Measurements from ENCODE around the gene OCA2. TPM values are rescaled to one million over a fixed set of nuclear protein-coding genes. Genes with fewer than 3 reads are reported as not detected.

OCA2 gene
- total and polyA plus RNA-seq, 2 experiments from 2014 or later: 0.49 to 0.63 TPM

GRCh38 chr15:27936164-27936563, 163.0 kb downstream of the OCA2 start:
- no peak for DNase-seq (ENCODE audit: low read depth in 1 of 2, low spot score in 1 of 2)
- H3K9me3 ChIP-seq (ENCODE audit: low read depth): no peaks in the 10 kb centered on the region

DNA sequence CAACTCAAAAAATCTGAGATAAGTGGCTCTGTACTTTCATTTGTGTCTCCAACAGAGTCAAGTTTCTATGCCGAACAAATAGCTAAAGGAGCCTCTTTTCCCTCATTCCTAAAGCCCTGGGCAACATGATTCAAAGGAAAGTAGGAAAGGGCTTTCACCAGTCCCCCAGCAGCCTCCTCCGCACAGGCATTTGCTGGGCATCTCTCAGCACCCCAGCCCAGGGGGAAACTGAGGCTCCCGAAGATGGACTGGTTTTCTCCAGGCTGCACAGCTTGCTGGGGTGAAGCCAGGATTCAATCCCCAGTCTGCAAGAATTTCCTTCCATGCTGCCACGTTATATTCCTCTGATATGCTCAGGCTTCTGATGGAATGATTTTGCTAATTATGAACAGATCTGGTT, 163.8 kb downstream of the OCA2 start:
- DNase-seq (ENCODE audit: low read depth in 1 of 2, low spot score in 1 of 2): no peak
- Histone ChIP-seq H3K27ac (no peak overlapping the region), H3K4me1 (ENCODE audit: low read depth) (no peaks in the 10 kb centered on the region), H3K9me3 (ENCODE audit: low read depth) (no peaks in the 10 kb centered on the region), H3K4me3 (no peak overlapping the region), H3K27me3 (no peaks in the 10 kb centered on the region), H3K36me3 (no peaks in the 10 kb centered on the region)
- TF ChIP-seq, protein P1, sequence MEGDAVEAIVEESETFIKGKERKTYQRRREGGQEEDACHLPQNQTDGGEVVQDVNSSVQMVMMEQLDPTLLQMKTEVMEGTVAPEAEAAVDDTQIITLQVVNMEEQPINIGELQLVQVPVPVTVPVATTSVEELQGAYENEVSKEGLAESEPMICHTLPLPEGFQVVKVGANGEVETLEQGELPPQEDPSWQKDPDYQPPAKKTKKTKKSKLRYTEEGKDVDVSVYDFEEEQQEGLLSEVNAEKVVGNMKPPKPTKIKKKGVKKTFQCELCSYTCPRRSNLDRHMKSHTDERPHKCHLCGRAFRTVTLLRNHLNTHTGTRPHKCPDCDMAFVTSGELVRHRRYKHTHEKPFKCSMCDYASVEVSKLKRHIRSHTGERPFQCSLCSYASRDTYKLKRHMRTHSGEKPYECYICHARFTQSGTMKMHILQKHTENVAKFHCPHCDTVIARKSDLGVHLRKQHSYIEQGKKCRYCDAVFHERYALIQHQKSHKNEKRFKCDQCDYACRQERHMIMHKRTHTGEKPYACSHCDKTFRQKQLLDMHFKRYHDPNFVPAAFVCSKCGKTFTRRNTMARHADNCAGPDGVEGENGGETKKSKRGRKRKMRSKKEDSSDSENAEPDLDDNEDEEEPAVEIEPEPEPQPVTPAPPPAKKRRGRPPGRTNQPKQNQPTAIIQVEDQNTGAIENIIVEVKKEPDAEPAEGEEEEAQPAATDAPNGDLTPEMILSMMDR (IDR thresholded peaks at IDR 0.05; ENCODE audit: low read depth, low read length): no peak

More at GRCh38 chr15:27936164-27936563, 163.0 kb downstream of the OCA2 start:
- TF ChIP-seq, protein P1 (IDR thresholded peaks at IDR 0.05; ENCODE audit: low read depth, low read length): no peak
- Histone ChIP-seq H3K36me3 (no peaks in the 10 kb centered on the region), H3K4me3 (no peak overlapping the region), H3K4me1 (ENCODE audit: low read depth) (no peaks in the 10 kb centered on the region), H3K27ac (no peak overlapping the region), H3K27me3 (no peaks in the 10 kb centered on the region)

- Histone ChIP-seq H3K36me3 (no peaks in the 10 kb centered on the region), H3K27me3 (no peaks in the 10 kb centered on the region), H3K27ac (no peak overlapping the region), H3K4me1 (ENCODE audit: low read depth) (no peaks in the 10 kb centered on the region), H3K9me3 (ENCODE audit: low read depth) (no peaks in the 10 kb centered on the region), H3K4me3 (no peak overlapping the region)
- no peak for DNase-seq (ENCODE audit: low read depth in 1 of 2, low spot score in 1 of 2)
- TF ChIP-seq, protein P1 (IDR thresholded peaks at IDR 0.05; ENCODE audit: low read depth, low read length): no peak
Measured at GRCh38 chr15:27934782-27935181, 164.3 kb downstream of the OCA2 start.

- Histone ChIP-seq H3K36me3 (no peaks in the 10 kb centered on the region), H3K4me3 (no peak overlapping the region), H3K9me3 (ENCODE audit: low read depth) (no peaks in the 10 kb centered on the region), H3K27me3 (no peaks in the 10 kb centered on the region), H3K4me1 (ENCODE audit: low read depth) (no peaks in the 10 kb centered on the region), H3K27ac (no peak overlapping the region)
- TF ChIP-seq, protein P1 (IDR thresholded peaks at IDR 0.05; ENCODE audit: low read depth, low read length): no peak
- DNase-seq (ENCODE audit: low read depth in 1 of 2, low spot score in 1 of 2): no peak
Measured at GRCh38 chr15:27933562-27933961, 165.6 kb downstream of the OCA2 start.

GRCh38 chr15:27932600-27932999, 166.5 kb downstream of the OCA2 start:
- TF ChIP-seq, protein P1 (IDR thresholded peaks at IDR 0.05; ENCODE audit: low read depth, low read length): no peak
- Histone ChIP-seq H3K4me1 (ENCODE audit: low read depth) (no peaks in the 10 kb centered on the region), H3K36me3 (no peaks in the 10 kb centered on the region), H3K4me3 (no peak overlapping the region), H3K9me3 (ENCODE audit: low read depth) (no peaks in the 10 kb centered on the region), H3K27ac (no peak overlapping the region), H3K27me3 (no peaks in the 10 kb centered on the region)
- no peak for DNase-seq (ENCODE audit: low read depth in 1 of 2, low spot score in 1 of 2)

DNA sequence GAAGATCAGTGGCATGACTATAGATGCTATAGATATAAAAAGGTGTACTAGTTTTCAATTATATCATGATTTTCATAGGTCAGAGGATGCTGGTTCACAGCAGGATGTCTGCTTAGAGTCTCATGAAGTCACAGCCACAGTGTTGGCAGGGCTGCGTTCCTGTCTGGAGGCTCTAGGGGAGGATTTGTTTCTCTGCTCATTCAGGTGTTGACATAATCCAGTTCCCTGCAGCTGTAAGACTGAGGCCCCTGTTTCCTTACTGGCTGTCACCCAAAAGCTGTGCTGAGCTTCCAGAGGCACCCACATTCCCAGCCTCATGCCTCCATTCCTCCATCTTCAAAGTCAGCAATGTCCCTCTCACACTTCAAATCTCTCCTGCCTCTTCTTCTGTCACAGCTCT, 170.7 kb downstream of the OCA2 start:
- Histone ChIP-seq H3K4me3 (no peak overlapping the region), H3K4me1 (ENCODE audit: low read depth) (no peaks in the 10 kb centered on the region), H3K9me3 (ENCODE audit: low read depth) (no peaks in the 10 kb centered on the region), H3K27ac (no peak overlapping the region), H3K36me3 (no peaks in the 10 kb centered on the region), H3K27me3 (no peaks in the 10 kb centered on the region)
- DNase-seq (ENCODE audit: low read depth in 1 of 2, low spot score in 1 of 2): peak in 1 of 2 donors; percentile 18
- TF ChIP-seq, protein P1 (IDR thresholded peaks at IDR 0.05; ENCODE audit: low read depth, low read length): no peak

Measured in cardiac muscle cell (in vitro differentiated cells and primary cell).